GM12878 (cell line): ENCODE results near the gene CAMK2B. TPM values are rescaled to one million over a fixed set of nuclear protein-coding genes. Genes with fewer than 3 reads are reported as not detected.

Experiments used
- ATAC-seq: fragments of 200-7000 bp; cut with Tn5 transposase; 3 replicates; pipeline ENCODE4 v1.9.1; 2020; ENCODE audit warnings: mild to moderate bottlenecking, moderate library complexity
- BruUV-seq: library from RNA; stranded (reverse); fragments of 400-500 nt; replicated peaks from 2 replicates; lab custom pipeline; 2021; lab: Mats Ljungman, UMichigan
- CTCF ChIA-PET: fragments of 300-600 bp; sonication (Branson Sonifier 250); formaldehyde crosslinking; extraction: SDS; loops from one replicate; lab custom pipeline; 2021; ENCODE audit warnings: inconsistent platforms; lab: Yijun Ruan, JAX
- POLR2A ChIA-PET: fragments of 350-600 bp; formaldehyde crosslinking; extraction: SDS; loops from one replicate; lab custom pipeline; 2021; ENCODE audit warnings: inconsistent platforms; lab: Charles Lee
- RAD21 ChIA-PET: fragments of 300-600 bp; sonication (Branson Sonifier 250); formaldehyde crosslinking; loops from one replicate; lab custom pipeline; 2023; ENCODE audit warnings: antibody characterized with exemption; ENCODE audit not compliant: unreplicated experiment; lab: Charles Lee
- SMC1A ChIA-PET: fragments of 300-600 bp; sonication (Branson Sonifier 250); formaldehyde crosslinking; loops from one replicate; lab custom pipeline; 2023; ENCODE audit not compliant: unreplicated experiment, uncharacterized antibody; lab: Charles Lee
- DNase-seq: peaks from one replicate; pipeline ENCODE4 v3.0.0-alpha.2; 2011; ENCODE audit warnings: low read depth, low spot score
- FAIRE-seq: peaks from 3 replicates; lab custom pipeline; 2011; peaks lifted over from hg19 to GRCh38; lab: Jason Lieb, UNC
- H2AFZ ChIP-seq: 2 replicates; pipeline ENCODE4 v1.6.0; 2011; ENCODE audit warnings: low read depth, low read length, control low read depth; ENCODE audit not compliant: control insufficient read depth
- H3K27ac ChIP-seq: 2 replicates; pipeline ENCODE4 v1.5.1; 2011; ENCODE audit warnings: control low read depth; ENCODE audit not compliant: control insufficient read depth, insufficient read depth
- H3K27me3 ChIP-seq, 2 experiments: replicated peaks in 1 of 2; 2 replicates each; pipeline versions ENCODE4 v1.6.0 to v1.6.1; 2011; ENCODE audit warnings: low read length in 1 of 2; ENCODE audit not compliant: control insufficient read depth in 2 of 2, insufficient read depth in 2 of 2
- H3K36me3 ChIP-seq, 2 experiments: 2 replicates each; pipeline ENCODE4 v1.5.1; 2011; ENCODE audit warnings: low read length in 1 of 2; ENCODE audit not compliant: control insufficient read depth in 2 of 2, insufficient read depth in 2 of 2
- H3K4me1 ChIP-seq: 2 replicates; pipeline ENCODE4 v1.6.1; 2011; ENCODE audit warnings: mild to moderate bottlenecking, low read length, moderate library complexity, mixed read lengths; ENCODE audit not compliant: control insufficient read depth, insufficient read depth
- H3K4me2 ChIP-seq: 2 replicates; pipeline ENCODE4 v1.6.0; 2011; ENCODE audit warnings: control low read depth; ENCODE audit not compliant: control insufficient read depth, insufficient read depth
- H3K4me3 ChIP-seq: fragments of 200-600 bp; sonication (generic); 2 replicates; pipeline ENCODE4 v1.5.1; 2016
- H3K79me2 ChIP-seq: 2 replicates; pipeline ENCODE4 v1.6.0; 2011; ENCODE audit warnings: low read length; ENCODE audit not compliant: control insufficient read depth, insufficient read depth
- H3K9ac ChIP-seq: 2 replicates; pipeline ENCODE4 v1.8.0; 2011; ENCODE audit warnings: low read length, control low read depth, mixed read lengths; ENCODE audit not compliant: control insufficient read depth, insufficient read depth
- H3K9me3 ChIP-seq: replicated peaks from 3 replicates; pipeline ENCODE4 v1.5.1; 2011; ENCODE audit warnings: mild to moderate bottlenecking, low read length; ENCODE audit not compliant: control insufficient read depth, insufficient read depth
- H4K20me1 ChIP-seq: 2 replicates; pipeline ENCODE4 v1.6.0; 2011; ENCODE audit not compliant: control insufficient read depth, insufficient read depth
- ATF7 ChIP-seq: fragments of 450-650 bp; IDR thresholded peaks from 2 replicates; pipeline ENCODE4 v1.6.1; 2016; ENCODE audit warnings: low read depth, mild to moderate bottlenecking
- FOXK2 ChIP-seq: fragments of 450-650 bp; IDR thresholded peaks from 2 replicates; pipeline ENCODE4 v1.6.1; 2017; ENCODE audit warnings: mild to moderate bottlenecking, moderate library complexity
- HCFC1 ChIP-seq: fragments of 150-350 bp; IDR thresholded peaks from 2 replicates; pipeline ENCODE4 v1.6.1; 2014; ENCODE audit warnings: low read length
- MYC ChIP-seq: IDR thresholded peaks from 2 replicates; pipeline ENCODE4 v1.6.1; 2011; ENCODE audit warnings: mild to moderate bottlenecking, low read length, moderate library complexity, inconsistent platforms; ENCODE audit not compliant: insufficient read depth, insufficient replicate concordance, insufficient read length, severe bottlenecking
- NFYA ChIP-seq: IDR thresholded peaks from 2 replicates; pipeline ENCODE4 v1.6.1; 2011; ENCODE audit warnings: low read depth, mild to moderate bottlenecking, low read length, improper control_type of control experiment, borderline replicate concordance
- NRF1 ChIP-seq: conservative IDR thresholded peaks from 2 replicates; pipeline ENCODE4 v1.6.1; 2011; ENCODE audit warnings: mild to moderate bottlenecking, low read depth, low read length, improper control_type of control experiment
- PML ChIP-seq: IDR thresholded peaks from 2 replicates; pipeline ENCODE4 v1.6.1; 2012; ENCODE audit warnings: low read length, inconsistent platforms
- POLR2AphosphoS2 ChIP-seq: IDR thresholded peaks from 2 replicates; pipeline ENCODE4 v1.6.1; 2011; ENCODE audit warnings: low read depth, mild to moderate bottlenecking, low read length, improper control_type of control experiment, moderate library complexity
- SREBF2 ChIP-seq: IDR thresholded peaks from 2 replicates; pipeline ENCODE4 v1.6.1; 2012; ENCODE audit warnings: mild to moderate bottlenecking, low read length
- SRF ChIP-seq, 2 experiments: IDR thresholded peaks; 2 replicates each; pipeline ENCODE4 v1.6.1; 2011; ENCODE audit warnings: low read depth in 2 of 2, low read length in 2 of 2, mild to moderate bottlenecking in 1 of 2, moderate library complexity in 1 of 2
- SUZ12 ChIP-seq: fragments of 200-600 bp; sonication (generic); IDR thresholded peaks from one replicate; pipeline ENCODE4 v1.6.1; 2018; ENCODE audit warnings: antibody characterized with exemption, mild to moderate bottlenecking; ENCODE audit not compliant: unreplicated experiment
- WGBS: methylation state at CpG from one replicate; pipeline ENCODE4 v1.1.6; 2016; ENCODE audit warnings: low lambda C conversion rate; ENCODE audit not compliant: insufficient replicate concordance, insufficient coverage; ENCODE audit errors: missing lambda C conversion rate; 5-methylcytosine and 5-hydroxymethylcytosine counted together
- in situ Hi-C: fragments of 300-500 bp; cut with MboI; formaldehyde crosslinking; loops from 9 replicates; pipeline ENCODE4 v1.14.3; 2018; ENCODE audit warnings: mixed read lengths
- intact Hi-C: fragments of 100-400 bp; cut with micrococcal nuclease; formaldehyde crosslinking; loops from one replicate; pipeline ENCODE4 v1.14.2; 2022; ENCODE audit not compliant: unreplicated experiment
- polyA plus RNA-seq, 11 experiments: library from polyadenylated mRNA; depleted of rRNA in 4 of 11; unstranded in 6 of 11; stranded (reverse) in 5 of 11; fragments of >200 nt; fragmentation: Nextera tagmentation in 4 of 11; fragmentation: Illumina TruSeq in 1 of 11; extraction: Ambion mirVana in 4 of 11; extraction: Trizol in 1 of 11; gene quantifications; 1 replicate in 1 of 11; 2 replicates in 10 of 11; pipeline versions ENCODE4 v1.2.1 to v1.2.3, GENCODE V29; 2011 to 2016; ENCODE audit warnings: inconsistent platforms in 2 of 11, missing spikeins in 2 of 11, low read depth in 1 of 11
- total RNA-seq, 4 experiments: library from RNA; depleted of rRNA in 3 of 4; stranded (reverse); fragments of >200 nt in 3 of 4; fragmentation: Illumina TruSeq in 1 of 4; extraction: Trizol in 1 of 4; gene quantifications; 2 replicates each; pipeline versions ENCODE4 v1.2.1 to v1.2.3, GENCODE V29; 2013 to 2021
- TF ChIP-seq, protein P1 (sequence below): fragments of 450-650 bp; formaldehyde crosslinking; IDR thresholded peaks from 2 replicates; pipeline ENCODE4 v1.4.0; 2020; ENCODE audit warnings: mild to moderate bottlenecking, moderate library complexity
- TF ChIP-seq, protein P2 (sequence below): fragments of 450-650 bp; IDR thresholded peaks from 2 replicates; pipeline ENCODE4 v1.6.1; 2017; ENCODE audit warnings: mild to moderate bottlenecking, moderate library complexity
- TF ChIP-seq, protein P3 (sequence below): IDR thresholded peaks from 2 replicates; pipeline ENCODE4 v1.6.1; 2012; ENCODE audit warnings: low read depth, low read length, improper control_type of control experiment

Gene CAMK2B
- total and polyA plus RNA-seq, 10 of the 15 experiments (the other 5 are each of a cell fraction or from before 2014, with no cell fraction given) = 0.06 to 0.23 (median 0.11) TPM; not detected in 5

DNA sequence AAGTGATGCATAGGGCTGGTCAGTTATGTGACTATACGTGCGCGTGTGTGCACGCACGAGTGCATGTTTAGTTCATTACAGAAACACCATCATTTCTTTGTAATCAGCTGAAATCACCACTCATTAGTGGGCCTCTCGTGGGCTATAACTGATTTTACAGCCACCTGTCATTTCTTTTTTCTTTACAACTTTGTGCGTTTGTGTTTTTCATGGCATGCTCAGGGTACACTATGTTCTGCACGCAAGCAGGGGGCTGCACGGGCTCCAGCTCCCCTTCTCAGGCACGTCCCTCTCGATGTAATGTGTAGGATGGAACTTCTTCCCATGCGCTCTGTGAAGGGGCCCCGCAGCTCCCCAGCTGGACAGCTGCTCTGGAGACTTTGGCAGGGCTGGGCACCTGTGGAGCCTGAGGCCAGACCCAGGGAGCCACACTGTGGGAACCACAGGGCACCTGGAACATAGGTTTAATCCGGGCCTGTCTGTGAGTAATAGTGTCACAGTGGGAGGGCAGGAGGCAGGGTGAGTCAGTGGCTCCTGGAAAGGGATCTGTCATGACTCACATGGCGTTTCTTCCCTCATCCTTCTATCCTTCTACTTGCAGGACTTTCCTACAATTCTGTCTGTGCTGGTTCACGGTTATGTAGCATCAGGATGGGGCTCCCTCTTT is 141.1 kb downstream of the CAMK2B start:
- H3K4me1 ChIP-seq = no peaks in the 10 kb centered on the region
- DNase-seq (no peak), ATAC-seq (no peak)
- H3K79me2 ChIP-seq = no peaks in the 10 kb centered on the region
- ChIA-PET SMC1A (no interaction called here), RAD21 (no interaction called here)
- no peak overlapping the region for H3K27ac ChIP-seq
- H3K27me3 ChIP-seq = peaks cover 0 to 1% of the 10 kb centered on the region in 2 experiments; a peak in 2 of 4 replicates
- TF ChIP-seq NRF1 = no peak
- no peak for TF ChIP-seq SREBF2
- TF ChIP-seq NFYA = no peak
- no peak for TF ChIP-seq HCFC1
- TF ChIP-seq SRF (IDR thresholded peaks at IDR 0.05; ENCODE audit: low read depth in 2 of 2, low read length in 2 of 2) = no peak
- no peak for TF ChIP-seq PML
- TF ChIP-seq FOXK2 = no peak
- no peak for TF ChIP-seq MYC
- no peak for TF ChIP-seq SUZ12
- no peak for TF ChIP-seq ATF7
- TF ChIP-seq, protein P1, sequence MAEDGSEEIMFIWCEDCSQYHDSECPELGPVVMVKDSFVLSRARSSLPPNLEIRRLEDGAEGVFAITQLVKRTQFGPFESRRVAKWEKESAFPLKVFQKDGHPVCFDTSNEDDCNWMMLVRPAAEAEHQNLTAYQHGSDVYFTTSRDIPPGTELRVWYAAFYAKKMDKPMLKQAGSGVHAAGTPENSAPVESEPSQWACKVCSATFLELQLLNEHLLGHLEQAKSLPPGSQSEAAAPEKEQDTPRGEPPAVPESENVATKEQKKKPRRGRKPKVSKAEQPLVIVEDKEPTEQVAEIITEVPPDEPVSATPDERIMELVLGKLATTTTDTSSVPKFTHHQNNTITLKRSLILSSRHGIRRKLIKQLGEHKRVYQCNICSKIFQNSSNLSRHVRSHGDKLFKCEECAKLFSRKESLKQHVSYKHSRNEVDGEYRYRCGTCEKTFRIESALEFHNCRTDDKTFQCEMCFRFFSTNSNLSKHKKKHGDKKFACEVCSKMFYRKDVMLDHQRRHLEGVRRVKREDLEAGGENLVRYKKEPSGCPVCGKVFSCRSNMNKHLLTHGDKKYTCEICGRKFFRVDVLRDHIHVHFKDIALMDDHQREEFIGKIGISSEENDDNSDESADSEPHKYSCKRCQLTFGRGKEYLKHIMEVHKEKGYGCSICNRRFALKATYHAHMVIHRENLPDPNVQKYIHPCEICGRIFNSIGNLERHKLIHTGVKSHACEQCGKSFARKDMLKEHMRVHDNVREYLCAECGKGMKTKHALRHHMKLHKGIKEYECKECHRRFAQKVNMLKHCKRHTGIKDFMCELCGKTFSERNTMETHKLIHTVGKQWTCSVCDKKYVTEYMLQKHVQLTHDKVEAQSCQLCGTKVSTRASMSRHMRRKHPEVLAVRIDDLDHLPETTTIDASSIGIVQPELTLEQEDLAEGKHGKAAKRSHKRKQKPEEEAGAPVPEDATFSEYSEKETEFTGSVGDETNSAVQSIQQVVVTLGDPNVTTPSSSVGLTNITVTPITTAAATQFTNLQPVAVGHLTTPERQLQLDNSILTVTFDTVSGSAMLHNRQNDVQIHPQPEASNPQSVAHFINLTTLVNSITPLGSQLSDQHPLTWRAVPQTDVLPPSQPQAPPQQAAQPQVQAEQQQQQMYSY = no peak
- TF ChIP-seq POLR2AphosphoS2 = no peak
- TF ChIP-seq, protein P2, sequence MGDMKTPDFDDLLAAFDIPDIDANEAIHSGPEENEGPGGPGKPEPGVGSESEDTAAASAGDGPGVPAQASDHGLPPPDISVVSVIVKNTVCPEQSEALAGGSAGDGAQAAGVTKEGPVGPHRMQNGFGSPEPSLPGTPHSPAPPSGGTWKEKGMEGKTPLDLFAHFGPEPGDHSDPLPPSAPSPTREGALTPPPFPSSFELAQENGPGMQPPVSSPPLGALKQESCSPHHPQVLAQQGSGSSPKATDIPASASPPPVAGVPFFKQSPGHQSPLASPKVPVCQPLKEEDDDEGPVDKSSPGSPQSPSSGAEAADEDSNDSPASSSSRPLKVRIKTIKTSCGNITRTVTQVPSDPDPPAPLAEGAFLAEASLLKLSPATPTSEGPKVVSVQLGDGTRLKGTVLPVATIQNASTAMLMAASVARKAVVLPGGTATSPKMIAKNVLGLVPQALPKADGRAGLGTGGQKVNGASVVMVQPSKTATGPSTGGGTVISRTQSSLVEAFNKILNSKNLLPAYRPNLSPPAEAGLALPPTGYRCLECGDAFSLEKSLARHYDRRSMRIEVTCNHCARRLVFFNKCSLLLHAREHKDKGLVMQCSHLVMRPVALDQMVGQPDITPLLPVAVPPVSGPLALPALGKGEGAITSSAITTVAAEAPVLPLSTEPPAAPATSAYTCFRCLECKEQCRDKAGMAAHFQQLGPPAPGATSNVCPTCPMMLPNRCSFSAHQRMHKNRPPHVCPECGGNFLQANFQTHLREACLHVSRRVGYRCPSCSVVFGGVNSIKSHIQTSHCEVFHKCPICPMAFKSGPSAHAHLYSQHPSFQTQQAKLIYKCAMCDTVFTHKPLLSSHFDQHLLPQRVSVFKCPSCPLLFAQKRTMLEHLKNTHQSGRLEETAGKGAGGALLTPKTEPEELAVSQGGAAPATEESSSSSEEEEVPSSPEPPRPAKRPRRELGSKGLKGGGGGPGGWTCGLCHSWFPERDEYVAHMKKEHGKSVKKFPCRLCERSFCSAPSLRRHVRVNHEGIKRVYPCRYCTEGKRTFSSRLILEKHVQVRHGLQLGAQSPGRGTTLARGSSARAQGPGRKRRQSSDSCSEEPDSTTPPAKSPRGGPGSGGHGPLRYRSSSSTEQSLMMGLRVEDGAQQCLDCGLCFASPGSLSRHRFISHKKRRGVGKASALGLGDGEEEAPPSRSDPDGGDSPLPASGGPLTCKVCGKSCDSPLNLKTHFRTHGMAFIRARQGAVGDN = no peak
- TF ChIP-seq, protein P3, sequence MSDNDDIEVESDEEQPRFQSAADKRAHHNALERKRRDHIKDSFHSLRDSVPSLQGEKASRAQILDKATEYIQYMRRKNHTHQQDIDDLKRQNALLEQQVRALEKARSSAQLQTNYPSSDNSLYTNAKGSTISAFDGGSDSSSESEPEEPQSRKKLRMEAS = no peak
- TF ChIP-seq, all 136 proteins: peak for 0
- H4K20me1 ChIP-seq = no peaks in the 10 kb centered on the region
- CTCF ChIA-PET = no interaction called here
- H3K4me3 ChIP-seq = no peak overlapping the region
- no peak overlapping the region for H3K9ac ChIP-seq
- POLR2A ChIA-PET = no interaction called here
- 47% methylated on average over 16 of the region's 16 CpGs for WGBS
- no peak for FAIRE-seq
- no peaks in the 10 kb centered on the region; the same call in 2 of the 3 replicates for H3K9me3 ChIP-seq
- no peak overlapping the region for H2AFZ ChIP-seq
- in situ Hi-C loops (no loop called here), intact Hi-C loops (no loop called here)
- no peak overlapping the region for H3K4me2 ChIP-seq
- no TSS peak for BruUV-seq
- no peaks in the 10 kb centered on the region for H3K36me3 ChIP-seq
